Mammary epithelial cell (primary cell): ENCODE measurements around the gene STXBP1.

ENCODE experiments used
- EZH2 ChIP-seq: IDR thresholded peaks from 2 replicates; pipeline ENCODE4 v1.6.1; 2012; ENCODE audit warnings: low read length, inconsistent platforms, borderline replicate concordance
- TF ChIP-seq, protein P1 (sequence below), 2 donors: IDR thresholded peaks in 1 of 2; conservative IDR thresholded peaks in 1 of 2; 2 replicates each; pipeline ENCODE4 v1.5.1; 2011 to 2012; ENCODE audit warnings: inconsistent platforms in 2 of 2, low read length in 2 of 2, mild to moderate bottlenecking in 2 of 2, control low read depth in 1 of 2, low read depth in 1 of 2; ENCODE audit not compliant: insufficient read depth in 1 of 2; ENCODE audit errors: extremely low read depth in 1 of 2

DNA sequence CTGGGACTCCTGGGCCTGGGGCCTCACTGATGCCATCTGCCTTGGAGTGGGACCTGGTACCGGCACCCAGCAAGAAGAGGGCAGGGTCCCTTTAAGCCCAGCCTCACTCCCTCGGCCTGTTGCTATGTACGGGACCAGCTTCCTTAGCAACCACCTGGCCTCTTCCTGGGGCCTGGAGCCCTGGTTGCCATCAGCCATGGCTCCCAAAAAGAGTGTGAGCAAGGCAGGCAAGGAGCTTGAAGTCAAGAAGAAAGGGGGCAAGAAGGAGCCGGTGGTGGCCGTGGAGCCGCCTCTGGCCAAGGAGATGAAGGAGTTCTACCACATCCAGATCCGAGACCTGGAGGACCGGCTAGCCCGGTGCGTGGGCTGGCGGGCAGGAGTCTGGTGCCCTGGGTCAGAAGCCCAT is 94.8 kb downstream of the STXBP1 start, which contains the start of gene CFAP157:
- TF ChIP-seq, protein P1, sequence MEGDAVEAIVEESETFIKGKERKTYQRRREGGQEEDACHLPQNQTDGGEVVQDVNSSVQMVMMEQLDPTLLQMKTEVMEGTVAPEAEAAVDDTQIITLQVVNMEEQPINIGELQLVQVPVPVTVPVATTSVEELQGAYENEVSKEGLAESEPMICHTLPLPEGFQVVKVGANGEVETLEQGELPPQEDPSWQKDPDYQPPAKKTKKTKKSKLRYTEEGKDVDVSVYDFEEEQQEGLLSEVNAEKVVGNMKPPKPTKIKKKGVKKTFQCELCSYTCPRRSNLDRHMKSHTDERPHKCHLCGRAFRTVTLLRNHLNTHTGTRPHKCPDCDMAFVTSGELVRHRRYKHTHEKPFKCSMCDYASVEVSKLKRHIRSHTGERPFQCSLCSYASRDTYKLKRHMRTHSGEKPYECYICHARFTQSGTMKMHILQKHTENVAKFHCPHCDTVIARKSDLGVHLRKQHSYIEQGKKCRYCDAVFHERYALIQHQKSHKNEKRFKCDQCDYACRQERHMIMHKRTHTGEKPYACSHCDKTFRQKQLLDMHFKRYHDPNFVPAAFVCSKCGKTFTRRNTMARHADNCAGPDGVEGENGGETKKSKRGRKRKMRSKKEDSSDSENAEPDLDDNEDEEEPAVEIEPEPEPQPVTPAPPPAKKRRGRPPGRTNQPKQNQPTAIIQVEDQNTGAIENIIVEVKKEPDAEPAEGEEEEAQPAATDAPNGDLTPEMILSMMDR (conservative IDR thresholded peaks at IDR 0.05 in 1 of 2, IDR thresholded peaks at IDR 0.05 in 1 of 2; ENCODE audit: extremely low read depth in 1 of 2, insufficient read depth in 1 of 2, low read depth in 1 of 2, low read length in 2 of 2) = no peak
- TF ChIP-seq EZH2 = no peak
